ENCODE measurements around the gene NFE2L2. TPM values are rescaled to one million over a fixed set of nuclear protein-coding genes. Genes with fewer than 3 reads are reported as not detected.
"Not testable (repeated sequence)": the region's sequence is repeated elsewhere in the genome, so short reads cannot be mapped to it uniquely, and the experiment has no call there.

NFE2L2 gene
- polyA plus RNA-seq, 1 experiment, result 321 TPM

- H3K27me3 ChIP-seq (ENCODE audit: control insufficient read depth, insufficient read depth, low read length), result no peaks in the 10 kb centered on the region
- POLR2A ChIA-PET, result interaction anchor here (1.5 to 1.7 kb wide), 2 partner anchors 39 to 54 kb away, joined by 7 read pairs; partner anchors contain the start of gene NFE2L2
- TF ChIP-seq CTCF (IDR thresholded peaks at IDR 0.05; ENCODE audit: low read depth, low read length), result no peak
- H3K9me3 ChIP-seq (ENCODE audit: control insufficient read depth, insufficient read depth, low read length), result no peaks in the 10 kb centered on the region
- H3K4me3 ChIP-seq (ENCODE audit: low read depth, low read length), result peak overlapping the region; percentile 72
- no peak overlapping the region for H3K27ac ChIP-seq (ENCODE audit: low read depth, low read length)
- CTCF ChIA-PET, result interaction anchor here (0.8 to 1.3 kb wide), 5 partner anchors 29 to 122 kb away, joined by 3 to 7 read pairs (median 3); no protein-coding TSS in a partner anchor
- no peak for DNase-seq (ENCODE audit: low read depth, low spot score)
Observed at GRCh38 chr2:177211169-177211568, 53.4 kb downstream of the NFE2L2 start.

- Histone ChIP-seq H3K4me3 (ENCODE audit: low read depth, low read length) (no peak overlapping the region), H3K27me3 (ENCODE audit: control insufficient read depth, insufficient read depth, low read length) (no peaks in the 10 kb centered on the region), H3K27ac (ENCODE audit: low read depth, low read length) (no peak overlapping the region), H3K9me3 (ENCODE audit: control insufficient read depth, insufficient read depth, low read length) (no peaks in the 10 kb centered on the region)
- no peak for TF ChIP-seq CTCF (IDR thresholded peaks at IDR 0.05; ENCODE audit: low read depth, low read length)
- ChIA-PET CTCF (interaction anchor here (1.4 kb wide), 1 partner anchor 42 kb away, joined by 4 read pairs; no protein-coding TSS in a partner anchor), POLR2A (no interaction called here)
- no peak for DNase-seq (ENCODE audit: low read depth, low spot score)
Observed at GRCh38 chr2:177207101-177207500, 57.4 kb downstream of the NFE2L2 start.

- POLR2A ChIA-PET, result no interaction called here
- Histone ChIP-seq H3K9me3 (ENCODE audit: control insufficient read depth, insufficient read depth, low read length) (no peaks in the 10 kb centered on the region), H3K27ac (ENCODE audit: low read depth, low read length) (no peak overlapping the region), H3K4me3 (ENCODE audit: low read depth, low read length) (no peak overlapping the region), H3K27me3 (ENCODE audit: control insufficient read depth, insufficient read depth, low read length) (no peaks in the 10 kb centered on the region)
- no peak for TF ChIP-seq CTCF (IDR thresholded peaks at IDR 0.05; ENCODE audit: low read depth, low read length)
- CTCF ChIA-PET, result interaction anchor here (0.7 to 2.5 kb wide), 4 partner anchors 13 to 131 kb away, joined by 3 to 8 read pairs (median 4); no protein-coding TSS in a partner anchor
- DNase-seq (ENCODE audit: low read depth, low spot score), result no peak
Observed at GRCh38 chr2:177204417-177204816, 60.1 kb downstream of the NFE2L2 start.

- Histone ChIP-seq H3K4me3 (ENCODE audit: low read depth, low read length) (no peak overlapping the region), H3K9me3 (ENCODE audit: control insufficient read depth, insufficient read depth, low read length) (no peaks in the 10 kb centered on the region; the same call in 1 of the 2 replicates), H3K27ac (ENCODE audit: low read depth, low read length) (no peak overlapping the region), H3K27me3 (ENCODE audit: control insufficient read depth, insufficient read depth, low read length) (no peaks in the 10 kb centered on the region)
- no peak for DNase-seq (ENCODE audit: low read depth, low spot score)
- TF ChIP-seq CTCF (IDR thresholded peaks at IDR 0.05; ENCODE audit: low read depth, low read length), result no peak
- POLR2A ChIA-PET, result interaction anchor here (1.8 kb wide), 1 partner anchor 11 kb away, joined by 5 read pairs; the partner anchor contains the start of gene HNRNPA3
- CTCF ChIA-PET, result interaction anchor here (0.8 to 2.2 kb wide), 3 partner anchors 37 to 94 kb away, joined by 3 to 16 read pairs (median 6); no protein-coding TSS in a partner anchor
Observed at GRCh38 chr2:177201919-177202346, 62.6 kb downstream of the NFE2L2 start.

- DNase-seq (ENCODE audit: low read depth, low spot score); H3K27me3 ChIP-seq (ENCODE audit: control insufficient read depth, insufficient read depth, low read length); H3K9me3 ChIP-seq (ENCODE audit: control insufficient read depth, insufficient read depth, low read length); POLR2A ChIA-PET; H3K27ac ChIP-seq (ENCODE audit: low read depth, low read length); H3K4me3 ChIP-seq (ENCODE audit: low read depth, low read length): not testable (repeated sequence)
- CTCF ChIA-PET, result interaction anchor here (0.6 to 2.2 kb wide), 3 partner anchors 35 to 62 kb away, joined by 6 to 16 read pairs (median 6); no protein-coding TSS in a partner anchor
Observed at GRCh38 chr2:177200419-177200818, 64.1 kb downstream of the NFE2L2 start.
